GM23338 (cell line): Measurements from ENCODE around the gene ZFYVE28. TPM values are rescaled to one million over a fixed set of nuclear protein-coding genes. Genes with fewer than 3 reads are reported as not detected.

Experiments
- ATAC-seq: fragments of 200-7000 bp; cut with Tn5 transposase; 3 replicates; pipeline ENCODE4 v1.9.1; 2020
- DNase-seq: peaks from one replicate; pipeline ENCODE4 v3.0.0-alpha.2; 2015; ENCODE audit warnings: low spot score
- H2AFZ ChIP-seq: fragments of 200-600 bp; sonication (generic); 2 replicates; pipeline ENCODE4 v1.8.0; 2016; ENCODE audit warnings: antibody characterized with exemption, mild to moderate bottlenecking, moderate library complexity
- H3F3A ChIP-seq: fragments of 200-600 bp; sonication (generic); replicated peaks from 2 replicates; pipeline ENCODE4 v1.8.0; 2017; ENCODE audit warnings: antibody characterized with exemption, mixed run types, low read depth
- H3K27ac ChIP-seq: fragments of 200-600 bp; sonication (generic); 2 replicates; pipeline ENCODE4 v1.6.1; 2016; ENCODE audit warnings: low read depth
- H3K27me3 ChIP-seq: fragments of 200-600 bp; sonication (generic); 2 replicates; pipeline ENCODE4 v1.8.0; 2016; ENCODE audit warnings: mild to moderate bottlenecking, mixed run types, moderate library complexity; ENCODE audit not compliant: insufficient read depth
- H3K36me3 ChIP-seq: fragments of 200-600 bp; sonication (generic); 2 replicates; pipeline ENCODE4 v1.8.0; 2016; ENCODE audit warnings: mild to moderate bottlenecking; ENCODE audit not compliant: insufficient read depth
- H3K4me1 ChIP-seq: fragments of 200-600 bp; sonication (generic); 2 replicates; pipeline ENCODE4 v1.8.0; 2016; ENCODE audit warnings: mild to moderate bottlenecking, moderate library complexity; ENCODE audit not compliant: insufficient read depth
- H3K4me2 ChIP-seq: fragments of 200-600 bp; sonication (generic); 2 replicates; pipeline ENCODE4 v1.7.1; 2017; ENCODE audit warnings: mixed run types
- H3K4me3 ChIP-seq: fragments of 200-600 bp; sonication (generic); 2 replicates; pipeline ENCODE4 v1.6.1; 2016; ENCODE audit warnings: mixed run types
- H3K79me2 ChIP-seq: fragments of 200-600 bp; sonication (generic); replicated peaks from 2 replicates; pipeline ENCODE4 v1.8.0; 2017; ENCODE audit warnings: mild to moderate bottlenecking; ENCODE audit not compliant: insufficient read depth
- H3K9me2 ChIP-seq: fragments of 200-600 bp; sonication (generic); 2 replicates; pipeline ENCODE4 v1.8.0; 2017; ENCODE audit not compliant: insufficient read depth
- H4K20me1 ChIP-seq: fragments of 200-600 bp; sonication (generic); replicated peaks from 2 replicates; pipeline ENCODE4 v1.8.0; 2017; ENCODE audit warnings: mild to moderate bottlenecking; ENCODE audit not compliant: insufficient read depth
- H3K27ac Mint-ChIP-seq: 2 replicates; pipeline ENCODE4 v1.8.0; 2020; ENCODE audit warnings: inconsistent platforms, mild to moderate bottlenecking, moderate library complexity, mixed read lengths
- H3K27me3 Mint-ChIP-seq: 3 replicates; pipeline ENCODE4 v1.8.0; 2022; ENCODE audit warnings: low read depth, mild to moderate bottlenecking, moderate library complexity, mixed read lengths, inconsistent platforms; ENCODE audit not compliant: insufficient read depth, poor library complexity
- H3K36me3 Mint-ChIP-seq: 3 replicates; pipeline ENCODE4 v1.8.0; 2021; ENCODE audit warnings: low read depth, mild to moderate bottlenecking, inconsistent platforms, moderate library complexity, mixed read lengths
- H3K4me1 Mint-ChIP-seq: 3 replicates; pipeline ENCODE4 v1.8.0; 2020; ENCODE audit warnings: mild to moderate bottlenecking, inconsistent platforms, mixed read lengths
- H3K4me3 Mint-ChIP-seq: 3 replicates; pipeline ENCODE4 v1.8.0; 2021; ENCODE audit warnings: moderate library complexity, mild to moderate bottlenecking, inconsistent platforms, mixed read lengths
- H3K9me3 Mint-ChIP-seq: 3 replicates; pipeline ENCODE4 v1.8.0; 2020; ENCODE audit warnings: moderate library complexity, mild to moderate bottlenecking, inconsistent platforms, mixed read lengths
- POLR2AphosphoS5 ChIP-seq: IDR thresholded peaks from 2 replicates; pipeline ENCODE4 v1.6.1; 2016; ENCODE audit warnings: antibody characterized with exemption, low read depth
- STAT1 ChIP-seq: IDR thresholded peaks from one replicate; pipeline ENCODE4 v1.6.1; 2016; ENCODE audit warnings: antibody characterized with exemption; ENCODE audit not compliant: unreplicated experiment
- polyA plus RNA-seq: library from polyadenylated mRNA; unstranded; fragments of >200 nt; fragmentation: Nextera tagmentation; extraction: Ambion mirVana; gene quantifications from 2 replicates; pipeline ENCODE4 v1.2.1, GENCODE V29; 2016
- total RNA-seq: library from RNA; depleted of rRNA; stranded (reverse); fragments of >200 nt; shearing (Covaris generic); gene quantifications from 2 replicates; pipeline ENCODE4 v1.2.3, GENCODE V29; 2014
- TF ChIP-seq, protein P1 (sequence below): IDR thresholded peaks from one replicate; pipeline ENCODE4 v1.6.1; 2018; ENCODE audit warnings: antibody characterized with exemption; ENCODE audit not compliant: unreplicated experiment
- TF ChIP-seq, protein P2 (sequence below), 2 experiments: fragments of 200-600 bp in 1 of 2; sonication (generic) in 1 of 2; conservative IDR thresholded peaks; 2 replicates each; pipeline versions ENCODE4 v1.5.1 to v1.6.1; 2016 to 2017; ENCODE audit warnings: antibody characterized with exemption in 2 of 2, low read depth in 2 of 2, mild to moderate bottlenecking in 2 of 2, moderate library complexity in 1 of 2

The ZFYVE28 gene
- total and polyA plus RNA-seq, 2 experiments from 2014 or later: 2.6 to 4.6 TPM

DNA sequence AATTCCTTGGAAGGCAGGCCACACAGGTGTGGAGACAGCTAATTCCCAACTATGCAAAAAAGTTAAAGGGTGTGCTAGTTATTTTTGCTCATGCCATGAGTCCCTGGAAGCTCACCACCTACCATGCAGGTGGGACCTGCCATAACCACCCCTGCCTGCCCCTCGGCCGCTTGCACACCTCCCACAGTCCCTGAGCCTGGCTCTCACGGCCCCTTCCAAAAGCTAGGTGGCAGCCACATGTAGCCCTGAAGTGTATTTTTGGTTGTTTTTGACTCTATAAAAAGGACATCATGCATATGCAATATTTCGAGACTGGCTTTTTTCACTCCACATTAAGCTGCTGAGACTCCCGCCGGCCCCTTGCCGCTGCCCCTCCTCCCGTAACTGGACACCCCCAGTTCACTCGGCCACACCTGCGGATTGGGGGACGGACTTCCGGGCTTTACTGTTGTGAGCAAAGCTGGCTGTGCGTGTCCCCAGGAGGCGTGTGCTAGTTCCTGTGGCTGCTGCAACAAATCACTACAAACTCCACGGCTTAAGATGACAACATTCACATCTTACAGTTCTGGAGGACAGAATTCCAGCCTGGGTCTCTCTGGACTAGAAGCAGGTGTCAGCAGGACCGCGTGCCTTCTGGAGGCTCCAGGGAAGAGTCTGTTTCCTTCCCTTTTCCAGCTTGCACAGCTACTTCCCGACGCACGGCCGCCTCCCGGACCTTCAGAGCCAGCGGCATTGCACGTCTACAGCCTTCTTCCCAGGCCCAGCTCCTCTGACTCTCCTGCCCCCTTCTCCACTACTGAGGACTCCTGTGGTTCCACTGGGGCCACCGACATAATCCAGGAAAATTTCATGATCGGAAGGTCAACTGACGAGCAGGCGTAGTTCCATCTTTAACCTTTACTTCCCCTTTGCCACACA lies 24.8 kb downstream of the ZFYVE28 start:
- no peak overlapping the region for H3K27ac ChIP-seq
- H4K20me1 ChIP-seq: no peaks in the 10 kb centered on the region
- H3K36me3 Mint-ChIP-seq: no peaks in the 10 kb centered on the region
- H3F3A ChIP-seq: no peaks in the 10 kb centered on the region
- H3K4me2 ChIP-seq: peak overlapping the region; percentile 75
- peaks cover 34% of the 10 kb centered on the region for H3K4me1 ChIP-seq
- H3K9me2 ChIP-seq: no peaks in the 10 kb centered on the region
- peak overlapping the region; percentile 55 for H3K4me3 Mint-ChIP-seq
- DNase-seq (peak; percentile 89), ATAC-seq (peak; percentile 86)
- H3K27me3 ChIP-seq: no peaks in the 10 kb centered on the region
- peak overlapping the region; percentile 78 for H2AFZ ChIP-seq
- peak overlapping the region; percentile 41 for H3K4me3 ChIP-seq
- peak overlapping the region; percentile 72 for H3K27ac Mint-ChIP-seq
- H3K4me1 Mint-ChIP-seq: peaks cover 56% of the 10 kb centered on the region
- H3K9me3 Mint-ChIP-seq: no peaks in the 10 kb centered on the region; the same call in 2 of the 3 replicates
- no peaks in the 10 kb centered on the region for H3K36me3 ChIP-seq
- no peaks in the 10 kb centered on the region for H3K79me2 ChIP-seq
- peaks cover 15% of the 10 kb centered on the region for H3K27me3 Mint-ChIP-seq
- TF ChIP-seq, protein P1, sequence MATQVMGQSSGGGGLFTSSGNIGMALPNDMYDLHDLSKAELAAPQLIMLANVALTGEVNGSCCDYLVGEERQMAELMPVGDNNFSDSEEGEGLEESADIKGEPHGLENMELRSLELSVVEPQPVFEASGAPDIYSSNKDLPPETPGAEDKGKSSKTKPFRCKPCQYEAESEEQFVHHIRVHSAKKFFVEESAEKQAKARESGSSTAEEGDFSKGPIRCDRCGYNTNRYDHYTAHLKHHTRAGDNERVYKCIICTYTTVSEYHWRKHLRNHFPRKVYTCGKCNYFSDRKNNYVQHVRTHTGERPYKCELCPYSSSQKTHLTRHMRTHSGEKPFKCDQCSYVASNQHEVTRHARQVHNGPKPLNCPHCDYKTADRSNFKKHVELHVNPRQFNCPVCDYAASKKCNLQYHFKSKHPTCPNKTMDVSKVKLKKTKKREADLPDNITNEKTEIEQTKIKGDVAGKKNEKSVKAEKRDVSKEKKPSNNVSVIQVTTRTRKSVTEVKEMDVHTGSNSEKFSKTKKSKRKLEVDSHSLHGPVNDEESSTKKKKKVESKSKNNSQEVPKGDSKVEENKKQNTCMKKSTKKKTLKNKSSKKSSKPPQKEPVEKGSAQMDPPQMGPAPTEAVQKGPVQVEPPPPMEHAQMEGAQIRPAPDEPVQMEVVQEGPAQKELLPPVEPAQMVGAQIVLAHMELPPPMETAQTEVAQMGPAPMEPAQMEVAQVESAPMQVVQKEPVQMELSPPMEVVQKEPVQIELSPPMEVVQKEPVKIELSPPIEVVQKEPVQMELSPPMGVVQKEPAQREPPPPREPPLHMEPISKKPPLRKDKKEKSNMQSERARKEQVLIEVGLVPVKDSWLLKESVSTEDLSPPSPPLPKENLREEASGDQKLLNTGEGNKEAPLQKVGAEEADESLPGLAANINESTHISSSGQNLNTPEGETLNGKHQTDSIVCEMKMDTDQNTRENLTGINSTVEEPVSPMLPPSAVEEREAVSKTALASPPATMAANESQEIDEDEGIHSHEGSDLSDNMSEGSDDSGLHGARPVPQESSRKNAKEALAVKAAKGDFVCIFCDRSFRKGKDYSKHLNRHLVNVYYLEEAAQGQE: no peak
- no peak for TF ChIP-seq STAT1
- TF ChIP-seq POLR2AphosphoS5: peak; percentile 52

DNA sequence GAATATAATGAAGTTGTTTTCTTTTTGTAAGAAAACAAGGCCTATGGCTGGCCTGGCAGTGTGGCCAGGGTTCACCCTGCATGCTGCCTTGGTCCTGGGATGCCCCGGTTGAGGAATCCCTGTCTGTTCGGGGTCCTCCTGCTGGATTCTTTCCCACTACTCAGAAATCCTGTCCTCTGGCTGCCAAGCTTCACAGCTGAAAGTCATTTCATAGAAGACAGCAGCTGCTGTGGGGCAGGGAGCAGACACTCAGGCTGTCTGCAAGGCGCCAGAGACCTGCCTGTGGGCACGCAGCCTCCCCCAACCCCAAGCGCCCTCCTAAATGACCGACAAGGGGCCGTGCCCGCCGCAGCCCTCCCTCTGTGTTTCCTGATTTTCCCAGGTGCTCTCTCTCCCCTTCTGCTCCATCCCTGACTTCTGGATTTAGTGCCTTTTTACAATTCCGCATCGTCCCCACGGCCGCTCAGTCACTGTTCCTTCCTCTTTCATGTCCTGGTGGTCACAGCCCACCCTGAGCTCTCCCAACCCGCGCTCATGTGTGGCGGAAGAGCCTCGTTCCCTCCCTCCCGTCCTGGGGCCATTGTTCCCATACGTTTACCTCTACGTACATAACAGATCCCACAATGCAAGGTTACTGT lies 27.5 kb downstream of the ZFYVE28 start:
- H3K4me3 ChIP-seq: peak overlapping the region; percentile 35; the same call in 1 of the 2 replicates
- TF ChIP-seq, protein P2, sequence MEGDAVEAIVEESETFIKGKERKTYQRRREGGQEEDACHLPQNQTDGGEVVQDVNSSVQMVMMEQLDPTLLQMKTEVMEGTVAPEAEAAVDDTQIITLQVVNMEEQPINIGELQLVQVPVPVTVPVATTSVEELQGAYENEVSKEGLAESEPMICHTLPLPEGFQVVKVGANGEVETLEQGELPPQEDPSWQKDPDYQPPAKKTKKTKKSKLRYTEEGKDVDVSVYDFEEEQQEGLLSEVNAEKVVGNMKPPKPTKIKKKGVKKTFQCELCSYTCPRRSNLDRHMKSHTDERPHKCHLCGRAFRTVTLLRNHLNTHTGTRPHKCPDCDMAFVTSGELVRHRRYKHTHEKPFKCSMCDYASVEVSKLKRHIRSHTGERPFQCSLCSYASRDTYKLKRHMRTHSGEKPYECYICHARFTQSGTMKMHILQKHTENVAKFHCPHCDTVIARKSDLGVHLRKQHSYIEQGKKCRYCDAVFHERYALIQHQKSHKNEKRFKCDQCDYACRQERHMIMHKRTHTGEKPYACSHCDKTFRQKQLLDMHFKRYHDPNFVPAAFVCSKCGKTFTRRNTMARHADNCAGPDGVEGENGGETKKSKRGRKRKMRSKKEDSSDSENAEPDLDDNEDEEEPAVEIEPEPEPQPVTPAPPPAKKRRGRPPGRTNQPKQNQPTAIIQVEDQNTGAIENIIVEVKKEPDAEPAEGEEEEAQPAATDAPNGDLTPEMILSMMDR (conservative IDR thresholded peaks at IDR 0.05; ENCODE audit: low read depth in 2 of 2): no peak
- no peak for DNase-seq
- H3K27me3 ChIP-seq: no peaks in the 10 kb centered on the region
- H3F3A ChIP-seq: no peaks in the 10 kb centered on the region
- ATAC-seq: no peak; the same call in 2 of the 3 replicates
- H3K27me3 Mint-ChIP-seq: peaks cover 18% of the 10 kb centered on the region
- H3K4me2 ChIP-seq: peak overlapping the region; percentile 62; the same call in 1 of the 2 replicates
- no peaks in the 10 kb centered on the region for H3K36me3 Mint-ChIP-seq
- H3K4me3 Mint-ChIP-seq: peak overlapping the region; percentile 37
- no peaks in the 10 kb centered on the region for H3K79me2 ChIP-seq
- no peaks in the 10 kb centered on the region for H3K36me3 ChIP-seq
- H3K4me1 Mint-ChIP-seq: peaks cover 63% of the 10 kb centered on the region
- H3K4me1 ChIP-seq: peaks cover 34% of the 10 kb centered on the region
- H3K27ac ChIP-seq: no peak overlapping the region
- H4K20me1 ChIP-seq: no peaks in the 10 kb centered on the region
- no peaks in the 10 kb centered on the region for H3K9me2 ChIP-seq
- no peak overlapping the region for H3K27ac Mint-ChIP-seq
- no peaks in the 10 kb centered on the region; the same call in 2 of the 3 replicates for H3K9me3 Mint-ChIP-seq
- no peak overlapping the region for H2AFZ ChIP-seq
